Hepatocyte (in vitro differentiated cells): ENCODE data around the gene HSPBAP1.

Source experiments
- EZH2 ChIP-seq: fragments of 200-600 bp; sonication (generic); IDR thresholded peaks from 2 replicates; pipeline ENCODE4 v1.6.1; 2016; ENCODE audit warnings: antibody characterized with exemption, mild to moderate bottlenecking, borderline replicate concordance
- EZH2phosphoT487 ChIP-seq: fragments of 200-600 bp; sonication (generic); IDR thresholded peaks from one replicate; pipeline ENCODE4 v1.6.1; 2018; ENCODE audit warnings: antibody characterized with exemption, mild to moderate bottlenecking, low read depth, moderate library complexity; ENCODE audit not compliant: unreplicated experiment, severe bottlenecking
- TF ChIP-seq, protein P1 (sequence below): fragments of 200-600 bp; sonication (generic); IDR thresholded peaks from 2 replicates; pipeline ENCODE4 v1.5.1; 2016; ENCODE audit warnings: antibody characterized with exemption, mild to moderate bottlenecking; ENCODE audit not compliant: poor library complexity

GRCh38 chr3:122748347-122748746, 45.3 kb downstream of the HSPBAP1 start:
- TF ChIP-seq EZH2 (no peak), EZH2phosphoT487 (no peak)
- TF ChIP-seq, protein P1, sequence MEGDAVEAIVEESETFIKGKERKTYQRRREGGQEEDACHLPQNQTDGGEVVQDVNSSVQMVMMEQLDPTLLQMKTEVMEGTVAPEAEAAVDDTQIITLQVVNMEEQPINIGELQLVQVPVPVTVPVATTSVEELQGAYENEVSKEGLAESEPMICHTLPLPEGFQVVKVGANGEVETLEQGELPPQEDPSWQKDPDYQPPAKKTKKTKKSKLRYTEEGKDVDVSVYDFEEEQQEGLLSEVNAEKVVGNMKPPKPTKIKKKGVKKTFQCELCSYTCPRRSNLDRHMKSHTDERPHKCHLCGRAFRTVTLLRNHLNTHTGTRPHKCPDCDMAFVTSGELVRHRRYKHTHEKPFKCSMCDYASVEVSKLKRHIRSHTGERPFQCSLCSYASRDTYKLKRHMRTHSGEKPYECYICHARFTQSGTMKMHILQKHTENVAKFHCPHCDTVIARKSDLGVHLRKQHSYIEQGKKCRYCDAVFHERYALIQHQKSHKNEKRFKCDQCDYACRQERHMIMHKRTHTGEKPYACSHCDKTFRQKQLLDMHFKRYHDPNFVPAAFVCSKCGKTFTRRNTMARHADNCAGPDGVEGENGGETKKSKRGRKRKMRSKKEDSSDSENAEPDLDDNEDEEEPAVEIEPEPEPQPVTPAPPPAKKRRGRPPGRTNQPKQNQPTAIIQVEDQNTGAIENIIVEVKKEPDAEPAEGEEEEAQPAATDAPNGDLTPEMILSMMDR = no peak
